HG03354 (cell line): Measurements from ENCODE around the gene LRFN5.

Source experiments
- ATAC-seq: cut with Tn5 transposase; IDR thresholded peaks from one replicate; pipeline ENCODE4 v1.9.1; 2021; ENCODE audit warnings: mild to moderate bottlenecking; ENCODE audit not compliant: unreplicated experiment, poor library complexity, severe bottlenecking

The LRFN5 gene

DNA sequence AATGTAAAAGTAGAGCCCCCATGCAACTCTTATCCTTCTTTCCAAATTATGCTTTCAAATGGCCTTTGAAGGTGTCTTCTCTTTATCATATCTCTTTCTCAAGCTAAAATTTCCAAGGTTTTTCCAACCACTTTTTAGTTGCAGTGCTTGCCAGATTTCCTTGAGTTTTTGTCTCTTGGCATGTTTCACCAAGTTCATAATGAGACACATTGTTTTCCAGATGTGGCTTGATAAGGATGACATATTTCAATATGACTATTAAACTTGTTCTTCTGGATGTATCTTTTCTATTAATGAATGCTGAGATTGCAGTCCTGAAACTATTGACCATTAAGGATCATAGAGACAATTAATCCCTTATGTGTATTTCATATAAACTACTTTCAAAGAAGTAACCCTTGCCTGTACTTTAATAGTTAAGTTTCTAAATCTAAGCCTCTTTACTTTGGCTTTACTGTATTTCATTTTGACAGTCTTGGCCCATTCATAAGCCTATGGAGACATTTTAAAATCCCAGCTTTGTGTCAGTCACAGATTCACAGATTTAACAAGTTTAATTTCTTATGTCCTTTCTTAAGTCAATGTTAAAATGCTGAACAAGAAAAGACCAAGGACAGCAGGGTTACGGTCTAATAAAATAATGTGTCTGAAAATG lies 151.5 kb downstream of the LRFN5 start:
- ATAC-seq, result no peak

DNA sequence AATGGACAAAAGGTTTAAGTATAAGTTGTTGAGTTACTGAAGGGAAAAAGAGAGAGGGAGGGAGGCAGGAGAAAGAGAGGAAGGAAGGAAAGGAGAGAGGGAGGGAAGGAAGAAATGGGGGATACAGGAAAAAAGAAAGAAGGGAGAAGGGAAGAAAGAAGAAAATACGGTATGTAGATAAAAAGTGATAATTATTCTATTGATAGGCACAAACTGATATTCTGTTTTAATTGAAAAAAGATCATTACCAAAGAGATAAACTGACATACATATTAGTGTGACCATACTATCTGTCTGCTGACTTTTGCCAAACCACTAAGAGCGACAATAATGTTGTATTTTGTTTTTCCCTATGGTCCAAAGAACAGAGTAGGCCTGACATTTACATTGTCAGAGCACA lies 154.5 kb downstream of the LRFN5 start:
- no peak for ATAC-seq

DNA sequence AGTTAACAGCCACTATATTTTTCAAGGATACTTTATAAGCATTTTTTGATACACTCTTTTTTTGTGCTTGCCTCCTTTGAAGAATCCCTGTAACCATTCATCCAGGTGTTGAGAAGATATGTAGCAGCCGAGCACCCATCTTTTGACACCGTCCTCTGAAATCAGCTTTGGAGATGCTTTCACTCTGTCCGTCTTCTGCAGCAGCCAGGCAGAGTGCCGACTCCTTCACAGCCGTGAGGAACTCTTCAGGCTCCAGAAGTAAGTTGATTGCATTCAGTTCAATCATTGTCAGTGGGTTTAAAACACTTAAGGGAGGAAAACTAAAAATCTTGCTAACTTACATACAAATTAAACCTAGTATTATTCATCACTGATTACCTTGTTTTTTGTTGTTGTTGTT lies 160.1 kb downstream of the LRFN5 start:
- no peak for ATAC-seq

DNA sequence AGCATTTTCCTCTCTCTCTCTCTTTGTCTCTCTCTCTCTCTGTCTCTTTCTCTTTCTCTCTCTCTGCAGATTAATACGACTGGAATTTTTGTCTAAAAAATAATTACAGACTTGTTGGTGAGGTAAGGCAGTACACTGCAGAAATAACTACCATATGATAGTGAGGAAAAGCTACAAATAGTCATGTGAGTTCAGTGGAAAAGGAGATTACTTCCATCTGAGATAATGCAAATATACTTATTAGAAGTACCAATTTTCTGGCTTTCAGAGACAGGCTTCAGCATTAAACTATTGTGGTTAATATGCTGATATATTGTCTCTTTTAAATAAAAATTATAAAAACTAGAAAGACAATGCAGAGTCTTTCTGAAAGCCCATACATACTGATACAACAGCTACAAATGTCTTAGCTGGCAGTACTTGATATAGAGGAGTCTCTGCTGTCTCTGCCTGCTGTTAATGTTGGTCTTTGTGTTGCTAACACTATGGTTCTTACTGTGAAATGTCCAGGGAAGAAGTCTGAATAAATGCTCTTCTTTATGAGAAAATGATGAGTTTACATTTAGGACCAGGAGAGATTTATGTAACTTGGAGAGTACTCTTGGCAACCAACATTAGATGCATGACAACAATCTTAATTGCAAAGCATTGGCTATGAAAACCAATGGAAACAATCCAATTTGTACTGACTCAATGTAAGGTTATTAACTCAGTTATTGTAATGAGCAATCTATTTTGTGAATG lies 167.0 kb downstream of the LRFN5 start:
- no peak for ATAC-seq

DNA sequence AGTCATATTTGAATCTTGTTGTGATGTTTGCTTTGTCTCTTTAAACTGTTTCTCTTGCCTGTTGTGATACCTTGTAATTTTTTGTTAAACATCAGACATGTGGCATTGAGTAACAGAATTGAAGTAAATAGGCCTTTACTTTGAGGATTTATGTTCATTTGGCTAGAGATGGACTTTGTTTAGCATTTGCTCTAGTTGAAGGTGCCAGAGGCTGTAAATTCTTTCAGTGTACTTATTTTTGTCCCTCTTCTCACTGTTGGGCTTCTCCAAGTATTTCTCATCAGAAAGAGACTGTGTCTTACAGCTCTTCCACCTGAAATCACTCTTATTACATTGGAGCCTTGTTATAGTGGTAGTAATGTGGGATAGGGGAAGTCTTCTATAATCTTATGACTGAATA lies 175.8 kb downstream of the LRFN5 start:
- ATAC-seq, result no peak

DNA sequence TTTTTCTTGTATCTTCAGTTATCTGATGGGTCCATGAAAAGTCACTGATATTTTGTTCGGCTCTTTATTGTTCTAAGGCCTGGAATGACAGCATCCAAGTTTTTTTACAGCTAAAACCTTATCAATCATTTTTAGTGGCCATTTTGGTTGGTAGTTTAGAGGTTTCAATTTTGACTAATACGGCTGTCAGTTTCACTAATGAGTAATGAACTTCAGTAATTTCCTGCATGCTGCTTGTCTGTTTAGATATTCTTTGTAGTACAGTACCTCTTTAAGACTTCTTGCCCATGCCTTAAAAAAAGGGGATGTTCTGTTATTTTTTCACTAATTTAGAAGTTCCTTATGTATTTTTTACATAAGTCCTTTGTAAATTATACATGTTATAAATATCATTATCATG lies 176.7 kb downstream of the LRFN5 start:
- ATAC-seq, result no peak

DNA sequence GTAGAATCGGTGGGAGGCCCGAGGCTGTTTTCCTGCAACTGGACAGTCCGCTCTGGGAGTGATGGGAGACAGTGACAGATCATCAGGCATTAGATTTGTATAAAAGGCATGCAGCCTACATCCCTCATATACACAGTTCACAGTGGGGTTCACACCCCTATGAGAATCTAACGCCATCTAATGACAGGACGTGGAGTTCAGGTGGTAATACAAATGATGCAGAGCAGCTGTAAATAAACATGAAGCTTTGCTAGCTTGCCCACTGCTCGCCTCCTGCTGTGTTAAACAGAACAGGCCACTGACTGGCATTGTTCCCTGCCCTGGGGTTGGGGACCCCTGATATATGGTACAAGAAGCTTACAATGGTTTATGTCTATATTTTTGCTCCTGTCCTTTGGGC lies 179.0 kb downstream of the LRFN5 start:
- no peak for ATAC-seq

DNA sequence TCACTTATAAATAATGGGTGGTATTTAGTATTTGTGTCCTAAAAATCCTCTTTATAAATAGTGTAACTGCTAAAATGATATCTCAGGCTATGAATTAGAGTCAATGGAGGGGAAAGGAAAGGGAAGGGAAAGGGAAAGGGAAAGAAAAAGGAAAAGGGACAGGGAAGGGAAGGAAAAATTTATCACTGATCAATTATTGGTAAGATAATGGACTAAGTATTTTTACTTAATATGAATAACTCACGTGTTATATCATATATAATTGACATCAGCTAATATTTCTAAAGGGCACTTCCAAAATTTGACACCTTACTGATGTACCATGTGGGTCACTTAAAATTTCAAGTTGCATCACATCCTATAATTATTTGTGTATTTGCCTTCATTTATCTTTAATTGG lies 193.1 kb downstream of the LRFN5 start:
- ATAC-seq, result no peak

DNA sequence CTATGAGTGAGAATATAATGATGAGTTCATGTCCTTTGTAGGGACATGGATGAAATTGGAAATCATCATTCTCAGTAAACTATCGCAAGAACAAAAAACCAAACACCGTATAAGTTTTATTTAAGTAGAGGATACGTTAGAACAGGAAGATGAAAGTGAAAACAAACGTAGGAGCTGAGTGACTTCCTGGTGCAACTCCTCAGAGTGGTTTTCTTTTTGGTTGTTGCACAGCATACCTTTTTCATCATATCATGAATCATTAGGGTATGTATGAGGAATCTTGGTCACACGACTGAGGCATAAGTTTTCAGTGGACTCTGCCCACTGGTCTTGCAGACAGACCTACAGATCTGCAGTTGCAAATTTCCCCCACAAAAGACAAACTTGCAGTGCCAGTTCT lies 199.0 kb downstream of the LRFN5 start:
- no peak for ATAC-seq

DNA sequence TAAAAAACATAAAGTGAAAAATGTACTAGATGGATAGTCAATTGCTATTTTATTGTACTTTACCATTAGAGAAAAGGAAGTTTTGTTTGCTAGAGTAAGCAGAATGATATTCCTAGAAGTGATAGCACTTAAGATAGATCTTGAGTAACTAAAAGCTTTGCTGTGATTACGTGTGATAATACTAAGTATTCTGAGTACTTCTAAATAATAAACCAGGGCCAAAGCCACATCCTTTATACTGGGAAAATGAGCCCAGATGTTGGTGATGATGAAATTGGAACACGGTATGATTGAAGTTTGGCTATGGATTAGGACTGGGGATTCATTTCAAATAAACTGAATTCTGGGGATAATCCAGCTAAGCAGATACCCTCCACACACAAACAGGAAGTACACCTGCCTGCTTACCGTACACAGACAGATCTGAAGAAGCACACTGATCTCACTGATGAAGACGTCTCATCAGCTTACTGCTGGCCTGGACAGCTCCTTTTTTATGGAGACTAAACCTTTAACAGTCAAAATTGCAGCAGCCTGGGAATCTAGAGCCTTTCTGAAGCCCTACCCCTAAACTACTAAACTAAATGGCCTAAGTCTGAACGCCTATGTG lies 199.8 kb downstream of the LRFN5 start:
- ATAC-seq, result no peak

DNA sequence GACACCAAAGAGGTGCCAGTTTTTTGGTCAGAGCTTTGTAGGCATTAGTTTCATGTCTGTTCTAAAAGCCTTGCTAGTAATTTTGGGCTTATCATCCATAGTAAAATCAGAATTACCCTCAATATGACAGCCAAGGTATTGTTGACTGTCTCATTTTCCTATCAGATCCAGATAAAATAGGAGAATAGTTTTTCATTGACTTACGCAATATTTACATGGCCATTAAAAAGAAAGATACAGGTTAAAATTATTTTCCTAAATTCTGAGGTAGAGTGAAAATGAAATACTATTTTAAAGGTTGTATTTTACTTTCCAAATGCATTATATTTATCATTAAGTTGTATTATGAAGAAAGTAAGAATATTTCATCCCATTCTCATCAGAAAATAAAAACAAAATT lies 203.7 kb downstream of the LRFN5 start:
- no peak for ATAC-seq

DNA sequence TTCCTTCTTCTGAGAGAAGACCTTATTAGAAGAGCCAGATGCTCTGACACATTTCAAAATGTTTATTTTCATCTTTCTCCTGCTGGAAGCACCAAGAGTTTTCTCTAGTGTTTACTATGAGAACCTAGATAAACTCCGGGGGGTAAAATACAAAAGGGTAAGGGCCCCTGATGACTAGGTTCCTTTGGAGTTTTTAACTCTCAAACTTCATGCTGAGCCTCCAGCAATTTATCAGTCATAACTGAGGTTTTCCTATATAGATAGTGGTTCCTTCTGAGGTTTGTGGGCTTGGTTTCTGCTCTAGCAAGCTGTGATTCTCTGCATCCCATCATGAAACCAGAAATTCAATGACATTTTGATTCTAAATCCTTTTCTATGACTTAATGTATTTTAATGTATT lies 210.9 kb downstream of the LRFN5 start:
- no peak for ATAC-seq

DNA sequence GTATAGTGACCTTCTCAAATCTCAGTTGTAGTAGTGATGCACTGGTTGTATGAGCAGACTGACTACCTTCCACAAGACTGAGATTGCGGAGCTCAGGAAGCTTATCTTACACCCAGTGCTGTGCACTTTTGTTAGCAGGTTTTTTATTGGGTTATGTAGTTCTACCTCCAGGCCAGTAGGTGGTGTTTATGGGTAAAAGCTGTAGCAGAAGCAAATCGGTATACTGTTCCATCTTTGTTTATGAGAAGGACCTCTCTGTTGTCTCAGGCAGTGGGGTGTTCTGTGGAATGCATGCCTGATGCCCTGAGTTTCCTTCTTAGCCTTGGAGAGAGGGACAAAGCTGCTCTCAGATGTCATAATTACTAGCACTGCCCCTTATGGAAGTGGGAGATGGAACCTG lies 217.8 kb downstream of the LRFN5 start:
- ATAC-seq, result no peak

DNA sequence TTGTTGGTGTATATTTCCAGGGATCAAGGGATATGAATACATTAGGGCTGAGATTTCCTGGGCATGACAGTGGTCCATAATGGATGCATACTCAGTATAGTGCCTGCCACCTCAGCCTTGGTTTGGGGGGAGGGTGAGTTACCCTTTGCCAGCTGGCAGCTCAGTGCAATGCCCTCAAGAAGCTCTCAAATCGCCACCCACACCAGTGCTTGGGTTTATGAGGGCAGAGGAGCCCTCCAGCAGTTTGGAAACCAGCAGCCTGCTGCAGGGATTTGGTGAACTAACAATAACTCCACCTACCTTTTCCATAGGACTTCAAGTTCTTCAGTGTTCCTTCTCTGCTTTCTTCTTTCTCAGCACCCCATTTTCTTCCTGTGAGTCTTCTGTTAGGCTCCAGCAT lies 218.9 kb downstream of the LRFN5 start:
- no peak for ATAC-seq

DNA sequence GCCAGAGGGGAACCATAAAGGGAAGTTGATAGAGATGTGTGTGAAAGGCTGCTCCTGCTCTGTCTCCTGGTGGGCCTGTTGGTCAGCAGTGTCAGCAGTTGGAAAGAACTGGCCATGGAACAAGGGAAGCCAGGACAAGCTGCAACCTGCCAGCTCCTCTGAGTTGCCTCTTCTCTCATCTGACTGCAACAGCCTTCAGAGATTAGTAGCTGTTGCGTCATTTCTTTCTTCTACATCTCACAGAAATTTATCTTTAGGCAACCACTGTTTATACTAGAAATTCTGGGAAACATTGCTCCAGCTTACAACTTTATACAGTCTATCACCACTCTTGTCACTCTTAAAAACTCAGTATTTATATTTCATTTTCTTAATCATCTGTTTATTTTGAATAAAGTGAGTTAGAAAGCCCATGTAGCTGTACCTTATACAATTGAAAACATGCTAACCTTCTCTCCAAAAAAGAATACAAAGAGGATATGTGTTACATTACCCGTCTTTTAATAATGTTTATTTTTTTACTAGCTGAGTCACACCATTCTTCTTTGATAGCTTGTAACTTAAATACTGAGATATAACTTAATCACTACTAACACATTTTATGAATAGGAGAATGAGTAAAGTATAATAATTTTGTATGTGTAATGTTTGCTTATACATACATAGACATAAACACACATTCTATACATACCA lies 224.2 kb downstream of the LRFN5 start:
- ATAC-seq, result no peak

DNA sequence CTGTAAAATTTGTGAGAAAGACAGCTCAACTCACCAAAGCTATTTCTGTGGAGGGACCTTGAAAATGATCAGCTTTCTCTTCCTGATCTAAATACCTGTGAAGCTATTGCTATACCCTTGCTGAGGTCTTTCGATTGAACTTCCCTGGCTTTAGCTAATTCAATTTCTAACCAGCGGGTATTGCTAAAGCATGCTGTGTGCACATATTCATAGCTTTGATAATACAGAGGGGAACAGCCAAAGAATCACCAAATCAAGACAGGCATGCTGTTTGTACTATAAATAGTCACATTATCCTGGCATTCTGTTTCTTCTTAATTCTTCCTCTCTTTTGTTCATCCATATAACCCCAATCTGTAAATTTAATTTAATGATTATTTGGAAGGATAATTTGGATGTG lies 233.0 kb downstream of the LRFN5 start:
- ATAC-seq, result no peak

DNA sequence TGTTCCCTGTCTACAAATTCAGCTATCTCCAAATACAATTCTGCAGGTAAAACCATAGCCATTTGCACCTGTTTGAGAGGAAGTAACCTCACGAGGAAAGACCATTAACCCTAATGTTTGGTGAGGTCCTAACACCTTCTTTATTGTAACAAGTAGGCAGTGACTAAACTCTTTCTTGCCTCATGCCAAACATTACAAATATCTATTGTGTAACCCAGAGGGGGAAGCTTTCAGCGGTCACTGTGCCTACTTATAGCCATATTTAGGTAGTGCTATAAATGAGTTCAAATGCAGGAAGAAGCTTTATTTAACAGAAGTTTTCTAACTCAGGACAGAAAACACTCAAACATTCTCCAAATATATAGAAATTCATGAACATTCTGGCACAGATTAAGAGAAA lies 252.7 kb downstream of the LRFN5 start:
- no peak for ATAC-seq

DNA sequence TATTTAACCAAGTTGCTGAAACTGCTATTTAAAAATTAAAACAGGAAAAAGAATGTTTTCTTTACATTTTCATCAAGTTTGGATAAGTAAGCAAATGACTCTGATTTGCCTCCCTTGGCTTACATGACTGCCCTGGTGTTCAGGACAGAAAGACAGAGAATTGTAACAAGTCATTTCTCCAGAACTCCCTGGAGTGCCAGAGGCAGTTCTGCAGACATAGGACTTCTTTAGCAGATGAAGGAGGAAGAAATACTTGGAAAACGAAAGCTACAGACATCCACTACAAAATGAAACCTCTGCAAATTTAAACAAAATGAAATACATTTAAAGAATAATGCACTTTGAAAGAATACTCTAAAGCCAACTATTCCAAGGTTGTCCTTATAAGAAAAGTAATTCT lies 253.9 kb downstream of the LRFN5 start:
- no peak for ATAC-seq

DNA sequence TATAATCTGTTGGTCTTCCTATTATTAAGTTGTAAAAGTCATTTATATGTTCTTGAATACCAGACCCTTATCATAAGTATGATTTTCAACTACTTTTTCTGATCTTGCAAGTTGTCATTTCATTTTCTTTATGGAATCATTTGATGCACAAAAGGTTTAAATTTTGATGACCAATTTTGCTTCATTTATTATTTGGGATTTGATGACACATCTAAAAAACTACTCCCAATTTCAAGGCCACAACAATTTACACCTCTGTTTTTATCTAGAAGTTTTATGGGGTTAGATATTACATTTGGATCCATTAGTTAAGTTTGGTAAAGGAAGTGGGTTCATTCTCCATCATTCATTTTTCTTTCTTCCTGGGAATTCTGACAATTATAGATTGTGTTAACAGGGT lies 259.2 kb downstream of the LRFN5 start:
- no peak for ATAC-seq

DNA sequence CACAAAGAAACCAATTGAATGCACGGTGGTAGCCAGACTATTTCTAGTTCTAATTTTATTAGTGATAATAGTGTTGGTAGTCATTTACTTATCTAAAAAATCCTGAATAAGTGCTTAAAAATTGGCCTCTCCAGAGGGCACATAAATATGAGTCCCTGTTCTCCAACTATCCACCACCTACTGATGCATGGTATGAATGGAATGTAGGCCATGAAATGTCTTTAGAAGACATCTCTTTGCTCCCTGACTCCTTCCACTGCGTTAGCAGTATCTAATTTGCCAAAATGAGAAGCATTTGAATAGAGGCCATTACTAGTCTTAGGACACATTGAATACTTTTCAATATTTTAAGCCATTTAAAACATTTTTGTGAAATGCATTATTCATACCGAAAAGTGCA lies 261.7 kb downstream of the LRFN5 start:
- ATAC-seq, result no peak
